Measurements from ENCODE around the gene HELZ2. TPM values are rescaled to one million over a fixed set of nuclear protein-coding genes. Genes with fewer than 3 reads are reported as not detected.

The HELZ2 gene
- total and polyA plus RNA-seq, 2 of the 4 experiments (the other 2 are of a cell fraction), result 4.7 to 10.6 TPM

GRCh38 chr20:63560856-63561609, 13.0 kb downstream of the HELZ2 start:
- BruUV-seq (replicated peaks), result no TSS peak
- no peaks in the 10 kb centered on the region for H3K9me1 ChIP-seq (ENCODE audit: insufficient read depth, low read length)
- in situ Hi-C loops (cut with MboI; ENCODE audit: low sequenced_read_pairs), result no loop called here
- no peak overlapping the region for H2BK20ac ChIP-seq (ENCODE audit: low read depth, low read length)
- dilution Hi-C loops (cut with HindIII; ENCODE audit: low sequenced_read_pairs, unreplicated experiment), result no loop called here
- no peak overlapping the region for H2BK15ac ChIP-seq (ENCODE audit: low read depth, low read length)
- no peak overlapping the region for H4K91ac ChIP-seq (ENCODE audit: insufficient read depth, low read depth, low read length)
- no peak overlapping the region for H3K18ac ChIP-seq (ENCODE audit: low read depth, low read length)
- peaks cover 55% of the 10 kb centered on the region for H3K36me3 ChIP-seq (ENCODE audit: control insufficient read depth, insufficient read depth, low read length)
- no peak overlapping the region for H3K9ac ChIP-seq (ENCODE audit: low read depth, low read length)
- no peak overlapping the region for H2BK5ac ChIP-seq (ENCODE audit: low read depth, low read length, poor library complexity, severe bottlenecking)
- no peak for DNase-seq
- H3K79me1 ChIP-seq (ENCODE audit: low read depth in 1 of 2, low read length in 2 of 2), result no peaks in the 10 kb centered on the region
- peak overlapping the region; percentile 28 for H2AK9ac ChIP-seq (replicated peaks; ENCODE audit: low read depth, low read length, poor library complexity)
- no peaks in the 10 kb centered on the region for H4K20me1 ChIP-seq (ENCODE audit: insufficient read depth, low read length)
- no peaks in the 10 kb centered on the region for H3K27me3 ChIP-seq (ENCODE audit: control insufficient read depth, insufficient read depth, low read length)
- H3K4me2 ChIP-seq (ENCODE audit: low read depth, low read length), result no peak overlapping the region
- intact Hi-C loops (cut with micrococcal nuclease), result no loop called here
- no peak overlapping the region for H3K4me3 ChIP-seq (ENCODE audit: insufficient read depth, low read depth, low read length)
- no peaks in the 10 kb centered on the region for H3K4me1 ChIP-seq (ENCODE audit: control insufficient read depth, insufficient read depth, low read length)
- no peak for TF ChIP-seq MXI1 (IDR thresholded peaks at IDR 0.05; ENCODE audit: borderline replicate concordance, low read depth, low read length)
- TF ChIP-seq RFX5 (IDR thresholded peaks at IDR 0.05; ENCODE audit: low read depth, low read length), result no peak
- TF ChIP-seq SMC3 (IDR thresholded peaks at IDR 0.05; ENCODE audit: low read depth, low read length), result no peak
- TF ChIP-seq RAD21 (IDR thresholded peaks at IDR 0.05; ENCODE audit: low read length), result no peak
- TF ChIP-seq, protein P1, sequence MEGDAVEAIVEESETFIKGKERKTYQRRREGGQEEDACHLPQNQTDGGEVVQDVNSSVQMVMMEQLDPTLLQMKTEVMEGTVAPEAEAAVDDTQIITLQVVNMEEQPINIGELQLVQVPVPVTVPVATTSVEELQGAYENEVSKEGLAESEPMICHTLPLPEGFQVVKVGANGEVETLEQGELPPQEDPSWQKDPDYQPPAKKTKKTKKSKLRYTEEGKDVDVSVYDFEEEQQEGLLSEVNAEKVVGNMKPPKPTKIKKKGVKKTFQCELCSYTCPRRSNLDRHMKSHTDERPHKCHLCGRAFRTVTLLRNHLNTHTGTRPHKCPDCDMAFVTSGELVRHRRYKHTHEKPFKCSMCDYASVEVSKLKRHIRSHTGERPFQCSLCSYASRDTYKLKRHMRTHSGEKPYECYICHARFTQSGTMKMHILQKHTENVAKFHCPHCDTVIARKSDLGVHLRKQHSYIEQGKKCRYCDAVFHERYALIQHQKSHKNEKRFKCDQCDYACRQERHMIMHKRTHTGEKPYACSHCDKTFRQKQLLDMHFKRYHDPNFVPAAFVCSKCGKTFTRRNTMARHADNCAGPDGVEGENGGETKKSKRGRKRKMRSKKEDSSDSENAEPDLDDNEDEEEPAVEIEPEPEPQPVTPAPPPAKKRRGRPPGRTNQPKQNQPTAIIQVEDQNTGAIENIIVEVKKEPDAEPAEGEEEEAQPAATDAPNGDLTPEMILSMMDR (conservative IDR thresholded peaks at IDR 0.05; ENCODE audit: low read depth, low read length), result no peak
- TF ChIP-seq CEBPB (IDR thresholded peaks at IDR 0.05; ENCODE audit: low read depth, low read length), result no peak
- no peak for TF ChIP-seq MAZ (IDR thresholded peaks at IDR 0.05; ENCODE audit: borderline replicate concordance, low read depth, low read length)
- TF ChIP-seq, protein P2, sequence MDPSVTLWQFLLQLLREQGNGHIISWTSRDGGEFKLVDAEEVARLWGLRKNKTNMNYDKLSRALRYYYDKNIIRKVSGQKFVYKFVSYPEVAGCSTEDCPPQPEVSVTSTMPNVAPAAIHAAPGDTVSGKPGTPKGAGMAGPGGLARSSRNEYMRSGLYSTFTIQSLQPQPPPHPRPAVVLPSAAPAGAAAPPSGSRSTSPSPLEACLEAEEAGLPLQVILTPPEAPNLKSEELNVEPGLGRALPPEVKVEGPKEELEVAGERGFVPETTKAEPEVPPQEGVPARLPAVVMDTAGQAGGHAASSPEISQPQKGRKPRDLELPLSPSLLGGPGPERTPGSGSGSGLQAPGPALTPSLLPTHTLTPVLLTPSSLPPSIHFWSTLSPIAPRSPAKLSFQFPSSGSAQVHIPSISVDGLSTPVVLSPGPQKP (IDR thresholded peaks at IDR 0.05; ENCODE audit: borderline replicate concordance, low read depth, low read length), result no peak
- TF ChIP-seq CHD1 (IDR thresholded peaks at IDR 0.05; ENCODE audit: low read depth, low read length), result no peak
- TF ChIP-seq, protein P3, sequence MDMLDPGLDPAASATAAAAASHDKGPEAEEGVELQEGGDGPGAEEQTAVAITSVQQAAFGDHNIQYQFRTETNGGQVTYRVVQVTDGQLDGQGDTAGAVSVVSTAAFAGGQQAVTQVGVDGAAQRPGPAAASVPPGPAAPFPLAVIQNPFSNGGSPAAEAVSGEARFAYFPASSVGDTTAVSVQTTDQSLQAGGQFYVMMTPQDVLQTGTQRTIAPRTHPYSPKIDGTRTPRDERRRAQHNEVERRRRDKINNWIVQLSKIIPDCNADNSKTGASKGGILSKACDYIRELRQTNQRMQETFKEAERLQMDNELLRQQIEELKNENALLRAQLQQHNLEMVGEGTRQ (IDR thresholded peaks at IDR 0.05; ENCODE audit: low read depth, low read length), result no peak
- no peak for TF ChIP-seq MAFK (IDR thresholded peaks at IDR 0.05; ENCODE audit: low read depth, low read length)
- no peak for TF ChIP-seq BHLHE40 (IDR thresholded peaks at IDR 0.05; ENCODE audit: low read depth, low read length)
- no peak overlapping the region for H4K8ac ChIP-seq (ENCODE audit: low read depth in 2 of 2, low read length in 2 of 2)
- H3K56ac ChIP-seq (ENCODE audit: extremely low read depth, insufficient read depth, low read length), result no peak overlapping the region
- POLR2A ChIA-PET (ENCODE audit: unreplicated experiment), result no interaction called here
- no peak overlapping the region for H3K14ac ChIP-seq (replicated peaks; ENCODE audit: low read depth, low read length)
- H2AK5ac ChIP-seq (ENCODE audit: low read depth, low read length), result no peak overlapping the region
- no peak overlapping the region for H3K4ac ChIP-seq (ENCODE audit: low read depth, low read length)
- WGBS, 2 experiments (ENCODE audit: extremely low coverage in 2 of 2, insufficient read length in 1 of 2), result 100% methylated on average over 4 of the region's 26 CpGs; no CpG with 5 or more reads in 1 of the 2 experiments
- no peak overlapping the region for H2AFZ ChIP-seq (replicated peaks; ENCODE audit: low read length, poor library complexity)
- CTCF ChIA-PET, result no interaction called here
- no peak overlapping the region for H4K5ac ChIP-seq (ENCODE audit: low read depth, low read length)
- H3K9me3 ChIP-seq (ENCODE audit: control insufficient read depth, insufficient read depth, low read length), result no peaks in the 10 kb centered on the region
- H3K23ac ChIP-seq (ENCODE audit: low read depth, low read length), result no peak overlapping the region
- H3K27ac ChIP-seq (ENCODE audit: insufficient read depth, low read length), result no peak overlapping the region
- H2BK120ac ChIP-seq (ENCODE audit: low read depth, low read length), result no peak overlapping the region
- no peak for ATAC-seq (ENCODE audit: low read depth)
